Activated naive CD8-positive, alpha-beta T cell treated with anti-CD3 and anti-CD28 coated beads for 36 hours (primary cell): Measurements from ENCODE around the gene ANG. TPM values are rescaled to one million over a fixed set of nuclear protein-coding genes. Genes with fewer than 3 reads are reported as not detected.
A peak's percentile ranks its signal among the peaks of the same experiment; 100 is the strongest.
"Not testable (repeated sequence)": the region's sequence is repeated elsewhere in the genome, so short reads cannot be mapped to it uniquely, and the experiment has no call there.

Experiments used
- DNase-seq: peaks from one replicate; pipeline ENCODE4 v3.0.0; 2021
- H3K27ac Mint-ChIP-seq: one replicate; pipeline ENCODE4 v1.8.0; 2022; ENCODE audit warnings: mild to moderate bottlenecking, moderate library complexity, mixed read lengths
- H3K27me3 Mint-ChIP-seq: one replicate; pipeline ENCODE4 v1.8.0; 2022; ENCODE audit warnings: mild to moderate bottlenecking, mixed read lengths
- H3K36me3 Mint-ChIP-seq: one replicate; pipeline ENCODE4 v1.8.0; 2021; ENCODE audit warnings: mild to moderate bottlenecking, mixed read lengths
- H3K4me1 Mint-ChIP-seq: one replicate; pipeline ENCODE4 v1.8.0; 2021; ENCODE audit warnings: mixed read lengths
- H3K4me3 Mint-ChIP-seq: one replicate; pipeline ENCODE4 v1.8.0; 2022; ENCODE audit warnings: mild to moderate bottlenecking, moderate library complexity, mixed read lengths
- H3K9me3 Mint-ChIP-seq: one replicate; pipeline ENCODE4 v1.8.0; 2022; ENCODE audit warnings: mixed read lengths
- total RNA-seq, 2 experiments: library from RNA; stranded (reverse); gene quantifications; one replicate each; pipeline ENCODE4 v1.2.3, GENCODE V29; 2021

The ANG gene
- total RNA-seq, 2 experiments from 2014 or later, result 1.1 to 1.3 TPM

- Mint-ChIP-seq H3K36me3 (peaks cover 1% of the 10 kb centered on the region), H3K27me3 (peaks cover 5% of the 10 kb centered on the region), H3K27ac (no peak within 1 kb of the TSS), H3K4me1 (peaks cover 27% of the 10 kb centered on the region), H3K9me3 (no peaks in the 10 kb centered on the region), H3K4me3 (no peak within 1 kb of the TSS)
- DNase-seq, result peak; percentile 78
Measured at GRCh38 chr14:20683891-20684661, 4.5 kb upstream of the ANG start, which contains the start of gene RNASE4. Gene RNASE4, plus strand, starts transcription at chr14:20684560. Its CDS starts 14,812 bp downstream, at chr14:20699372.

- Mint-ChIP-seq H3K9me3 (no peaks in the 10 kb centered on the region), H3K4me3 (no peak overlapping the region), H3K27me3 (peaks cover 5% of the 10 kb centered on the region), H3K36me3 (peaks cover 1% of the 10 kb centered on the region), H3K27ac (no peak overlapping the region), H3K4me1 (peaks cover 27% of the 10 kb centered on the region)
- no peak for DNase-seq
Measured at GRCh38 chr14:20684662-20685456, 3.7 kb upstream of the ANG start.

GRCh38 chr14:20686386-20687143 lies 2.0 kb upstream of the ANG start:
- Mint-ChIP-seq H3K27ac (no peak overlapping the region), H3K4me3 (no peak overlapping the region), H3K4me1 (peaks cover 19% of the 10 kb centered on the region), H3K27me3 (peaks cover 1% of the 10 kb centered on the region), H3K9me3 (no peaks in the 10 kb centered on the region), H3K36me3 (no peaks in the 10 kb centered on the region)
- no peak for DNase-seq

GRCh38 chr14:20687362-20688166 lies 1.0 kb upstream of the ANG start:
- Mint-ChIP-seq H3K9me3 (no peaks in the 10 kb centered on the region), H3K36me3 (no peaks in the 10 kb centered on the region), H3K27ac (no peak overlapping the region), H3K4me1 (peaks cover 14% of the 10 kb centered on the region), H3K27me3 (no peaks in the 10 kb centered on the region), H3K4me3 (no peak overlapping the region)
- no peak for DNase-seq

- H3K27ac Mint-ChIP-seq, result no peak overlapping the region
- H3K9me3 Mint-ChIP-seq, result no peaks in the 10 kb centered on the region
- peaks cover 9% of the 10 kb centered on the region for H3K4me1 Mint-ChIP-seq
- no peaks in the 10 kb centered on the region for H3K27me3 Mint-ChIP-seq
- H3K36me3 Mint-ChIP-seq, result no peaks in the 10 kb centered on the region
- peak overlapping the region; percentile 10 for H3K4me3 Mint-ChIP-seq
- DNase-seq, result peak; percentile 22
Measured at GRCh38 chr14:20690848-20691640, 2.5 kb downstream of the ANG start.

- Mint-ChIP-seq H3K27me3 (no peaks in the 10 kb centered on the region), H3K4me3 (no peak overlapping the region), H3K36me3 (no peaks in the 10 kb centered on the region), H3K27ac (no peak overlapping the region), H3K9me3 (no peaks in the 10 kb centered on the region), H3K4me1 (peaks cover 9% of the 10 kb centered on the region)
- DNase-seq, result no peak
Measured at GRCh38 chr14:20692116-20692751, 3.7 kb downstream of the ANG start.

- DNase-seq, result no peak
- Mint-ChIP-seq H3K27ac (no peak overlapping the region), H3K27me3 (no peaks in the 10 kb centered on the region), H3K4me1 (peaks cover 1% of the 10 kb centered on the region), H3K4me3 (no peak overlapping the region), H3K9me3 (no peaks in the 10 kb centered on the region), H3K36me3 (no peaks in the 10 kb centered on the region)
Measured at GRCh38 chr14:20696764-20697163, 8.2 kb downstream of the ANG start.

GRCh38 chr14:20697273-20698017 lies 8.9 kb downstream of the ANG start:
- Mint-ChIP-seq H3K27me3 (no peaks in the 10 kb centered on the region), H3K36me3 (no peaks in the 10 kb centered on the region), H3K27ac (no peak overlapping the region), H3K4me1 (peaks cover 1% of the 10 kb centered on the region), H3K9me3 (no peaks in the 10 kb centered on the region), H3K4me3 (no peak overlapping the region)
- peak; percentile 57 for DNase-seq

- Mint-ChIP-seq H3K36me3 (no peaks in the 10 kb centered on the region), H3K4me3 (no peak overlapping the region), H3K27me3 (no peaks in the 10 kb centered on the region), H3K4me1 (peaks cover 1% of the 10 kb centered on the region), H3K9me3 (no peaks in the 10 kb centered on the region), H3K27ac (no peak overlapping the region)
- no peak for DNase-seq
Measured at GRCh38 chr14:20698018-20698329, 9.4 kb downstream of the ANG start.

- H3K27ac Mint-ChIP-seq, result no peak overlapping the region
- peaks cover 1% of the 10 kb centered on the region for H3K4me1 Mint-ChIP-seq
- H3K27me3 Mint-ChIP-seq, result no peaks in the 10 kb centered on the region
- no peaks in the 10 kb centered on the region for H3K36me3 Mint-ChIP-seq
- H3K4me3 Mint-ChIP-seq, result no peak overlapping the region
- no peak for DNase-seq
- no peaks in the 10 kb centered on the region for H3K9me3 Mint-ChIP-seq
Measured at GRCh38 chr14:20698934-20699333, 10.4 kb downstream of the ANG start.

- no peak for DNase-seq
- Mint-ChIP-seq H3K27me3 (no peaks in the 10 kb centered on the region), H3K36me3 (no peaks in the 10 kb centered on the region), H3K4me3 (no peak overlapping the region), H3K9me3 (no peaks in the 10 kb centered on the region), H3K4me1 (peaks cover 1% of the 10 kb centered on the region), H3K27ac (no peak overlapping the region)
Measured at GRCh38 chr14:20699931-20700330, 11.4 kb downstream of the ANG start.

GRCh38 chr14:20700965-20701364 lies 12.4 kb downstream of the ANG start:
- not testable (repeated sequence) for H3K9me3 Mint-ChIP-seq, H3K4me1 Mint-ChIP-seq, H3K36me3 Mint-ChIP-seq, H3K27ac Mint-ChIP-seq, H3K4me3 Mint-ChIP-seq, DNase-seq, H3K27me3 Mint-ChIP-seq

- Mint-ChIP-seq H3K27ac (no peak overlapping the region), H3K9me3 (no peaks in the 10 kb centered on the region), H3K27me3 (no peaks in the 10 kb centered on the region), H3K4me3 (no peak overlapping the region), H3K4me1 (no peaks in the 10 kb centered on the region), H3K36me3 (no peaks in the 10 kb centered on the region)
- no peak for DNase-seq
Measured at GRCh38 chr14:20706657-20707355, 18.2 kb downstream of the ANG start.
